ENCODE measurements around the gene CDK5RAP3. TPM values are rescaled to one million over a fixed set of nuclear protein-coding genes. Genes with fewer than 3 reads are reported as not detected.

Gene CDK5RAP3
- total and polyA plus RNA-seq, 12 donors = 42.8 to 733 (median 111) TPM

DNA sequence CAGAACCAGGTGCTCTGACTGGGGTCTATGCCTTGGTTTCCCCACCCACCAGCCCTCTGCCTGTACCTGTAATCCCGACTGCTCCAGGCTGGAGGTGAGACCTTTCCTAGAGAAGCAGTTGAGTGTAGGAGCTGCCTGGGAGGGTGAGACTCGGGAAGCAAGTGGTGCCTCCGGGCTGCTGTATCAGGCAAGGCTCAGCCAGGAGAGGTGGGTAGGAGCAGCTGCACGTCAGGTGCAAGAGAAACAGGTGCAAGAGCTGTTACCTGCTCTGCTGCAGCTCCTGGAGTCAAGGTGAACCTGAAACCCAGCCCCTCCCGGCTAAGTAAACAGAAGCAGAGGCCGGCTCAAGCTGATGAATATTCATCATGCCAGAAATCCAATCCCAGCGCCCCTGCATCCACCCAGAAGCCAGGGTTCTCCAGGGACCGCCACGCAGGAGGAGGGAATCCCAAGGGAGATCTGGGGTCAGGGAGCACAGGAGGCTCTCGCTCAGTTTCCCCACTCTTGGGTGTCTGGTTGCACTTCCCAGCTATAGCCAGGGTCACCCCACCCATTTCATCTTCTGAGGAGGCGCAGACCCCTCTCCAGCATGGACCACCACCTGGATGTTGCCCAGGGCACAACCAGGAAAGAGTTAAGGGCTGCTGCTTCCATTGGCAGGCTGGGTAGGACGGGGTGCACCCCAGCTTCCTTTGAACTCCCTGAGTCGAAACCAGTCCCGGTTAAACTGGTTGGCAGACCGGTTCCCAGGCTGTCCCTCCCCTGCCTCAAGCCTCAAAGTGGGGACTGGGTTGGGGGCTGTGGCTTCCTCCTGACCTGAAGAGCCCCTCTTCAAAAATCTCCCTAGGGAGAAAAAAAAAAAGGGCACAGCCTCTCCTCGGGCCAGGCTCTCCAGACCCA, 13.1 kb upstream of the CDK5RAP3 start, which contains the start of gene PRR15L:
TSS of gene PRR15L (minus strand) at position 293 of the 900 bp plus-strand sequence. CDS start 4,649 bp downstream, outside the sequence.
- TF ChIP-seq POLR2A (IDR thresholded peaks at IDR 0.05) = no peak
- TF ChIP-seq, protein P1, sequence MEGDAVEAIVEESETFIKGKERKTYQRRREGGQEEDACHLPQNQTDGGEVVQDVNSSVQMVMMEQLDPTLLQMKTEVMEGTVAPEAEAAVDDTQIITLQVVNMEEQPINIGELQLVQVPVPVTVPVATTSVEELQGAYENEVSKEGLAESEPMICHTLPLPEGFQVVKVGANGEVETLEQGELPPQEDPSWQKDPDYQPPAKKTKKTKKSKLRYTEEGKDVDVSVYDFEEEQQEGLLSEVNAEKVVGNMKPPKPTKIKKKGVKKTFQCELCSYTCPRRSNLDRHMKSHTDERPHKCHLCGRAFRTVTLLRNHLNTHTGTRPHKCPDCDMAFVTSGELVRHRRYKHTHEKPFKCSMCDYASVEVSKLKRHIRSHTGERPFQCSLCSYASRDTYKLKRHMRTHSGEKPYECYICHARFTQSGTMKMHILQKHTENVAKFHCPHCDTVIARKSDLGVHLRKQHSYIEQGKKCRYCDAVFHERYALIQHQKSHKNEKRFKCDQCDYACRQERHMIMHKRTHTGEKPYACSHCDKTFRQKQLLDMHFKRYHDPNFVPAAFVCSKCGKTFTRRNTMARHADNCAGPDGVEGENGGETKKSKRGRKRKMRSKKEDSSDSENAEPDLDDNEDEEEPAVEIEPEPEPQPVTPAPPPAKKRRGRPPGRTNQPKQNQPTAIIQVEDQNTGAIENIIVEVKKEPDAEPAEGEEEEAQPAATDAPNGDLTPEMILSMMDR (IDR thresholded peaks at IDR 0.05) = no peak
- no peaks in the 10 kb centered on the region for H3K27me3 ChIP-seq
- DNase-seq = no peak
- no peaks in the 10 kb centered on the region for H3K36me3 ChIP-seq (replicated peaks in 1 of 2)
- H3K9me3 ChIP-seq (replicated peaks in 1 of 3) = no peaks in the 10 kb centered on the region
- H3K27ac ChIP-seq = no peak within 1 kb of the TSS
- no peak within 1 kb of the TSS for H3K4me3 ChIP-seq
- no peaks in the 10 kb centered on the region for H3K4me1 ChIP-seq (replicated peaks in 1 of 2)
- WGBS, 4 donors = 56 to 72% (median 71%) methylated on average over 5 to 16 of the region's 16 CpGs
- intact Hi-C loops (cut with DNase I) = loop anchor here (5.0 to 10.0 kb wide), 2 partner anchors 56 to 57 kb away; no protein-coding TSS in a partner anchor

GRCh38 chr17:47959825-47960655, 10.9 kb upstream of the CDK5RAP3 start:
- Histone ChIP-seq H3K27ac (no peak overlapping the region), H3K4me3 (no peak overlapping the region), H3K9me3 (replicated peaks in 1 of 3) (no peaks in the 10 kb centered on the region), H3K27me3 (no peaks in the 10 kb centered on the region), H3K4me1 (replicated peaks in 1 of 2) (no peaks in the 10 kb centered on the region), H3K36me3 (replicated peaks in 1 of 2) (no peaks in the 10 kb centered on the region)
- WGBS, 4 donors = 55 to 85% (median 76%) methylated on average over 4 to 8 of the region's 8 CpGs
- intact Hi-C loops (cut with DNase I) = loop anchor here (5.0 to 10.0 kb wide), 3 partner anchors 55 to 123 kb away; no protein-coding TSS in a partner anchor
- no peak for DNase-seq
- TF ChIP-seq, protein P1 (IDR thresholded peaks at IDR 0.05) = no peak
- TF ChIP-seq POLR2A (IDR thresholded peaks at IDR 0.05) = no peak

GRCh38 chr17:47961406-47961805, 9.5 kb upstream of the CDK5RAP3 start:
- no peak for TF ChIP-seq POLR2A (IDR thresholded peaks at IDR 0.05)
- TF ChIP-seq, protein P1 (IDR thresholded peaks at IDR 0.05) = no peak
- no peaks in the 10 kb centered on the region for H3K27me3 ChIP-seq
- no peak for DNase-seq
- no peak overlapping the region for H3K27ac ChIP-seq
- 84 to 88% (median 87%) methylated on average over 6 of the region's 6 CpGs for WGBS, 4 donors
- no peak overlapping the region for H3K4me3 ChIP-seq
- no peaks in the 10 kb centered on the region for H3K9me3 ChIP-seq (replicated peaks in 1 of 3)
- H3K36me3 ChIP-seq (replicated peaks in 1 of 2) = no peaks in the 10 kb centered on the region
- intact Hi-C loops (cut with DNase I) = loop anchor here in 1 of 2 donors (5.0 kb wide), 1 partner anchor 124 kb away; no protein-coding TSS in a partner anchor
- no peaks in the 10 kb centered on the region for H3K4me1 ChIP-seq (replicated peaks in 1 of 2)

DNA sequence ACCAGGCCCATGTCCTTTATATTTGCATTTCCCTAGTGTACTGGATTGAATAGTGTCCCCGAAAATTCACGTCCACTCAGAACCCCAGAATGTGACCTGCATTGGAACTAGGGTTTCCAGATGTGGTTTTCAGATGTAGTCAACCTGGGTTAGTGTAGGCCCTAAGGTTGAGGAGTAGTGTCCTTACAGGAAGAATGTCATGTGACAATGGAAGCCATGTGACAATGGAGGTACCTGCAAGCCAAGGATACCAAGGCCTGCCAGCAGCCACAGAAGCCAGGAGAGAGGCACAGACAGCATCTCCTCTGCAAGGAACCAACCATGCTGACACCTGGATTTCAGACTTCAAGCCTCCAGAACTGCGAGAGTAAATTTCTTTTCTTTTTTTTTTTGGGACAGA, 8.0 kb upstream of the CDK5RAP3 start:
- Histone ChIP-seq H3K4me1 (replicated peaks in 1 of 2) (peaks cover 0 to 3% of the 10 kb centered on the region in 2 donors), H3K27me3 (no peaks in the 10 kb centered on the region)
- WGBS, 4 donors = 78 to 96% (median 92%) methylated on average over 3 of the region's 3 CpGs

More for the DNA sequence above, 8.0 kb upstream of the CDK5RAP3 start:
- H3K27ac ChIP-seq = no peak overlapping the region
- H3K9me3 ChIP-seq (replicated peaks in 1 of 3) = no peaks in the 10 kb centered on the region
- no peak overlapping the region for H3K4me3 ChIP-seq
- TF ChIP-seq, protein P1 (IDR thresholded peaks at IDR 0.05) = no peak
- TF ChIP-seq POLR2A (IDR thresholded peaks at IDR 0.05) = no peak
- intact Hi-C loops (cut with DNase I) = loop anchor here in 1 of 2 donors (5.0 kb wide), 1 partner anchor 126 kb away; no protein-coding TSS in a partner anchor
- DNase-seq = no peak
- H3K36me3 ChIP-seq (replicated peaks in 1 of 2) = no peaks in the 10 kb centered on the region
